Urinary bladder (tissue), 4 donors: ENCODE data around the gene DUSP2. TPM values are rescaled to one million over a fixed set of nuclear protein-coding genes. Genes with fewer than 3 reads are reported as not detected.

Source experiments
- DNase-seq: peaks from one replicate; pipeline ENCODE4 v3.0.0-alpha.2; 2015; ENCODE audit errors: extremely low spot score
- H3K27ac ChIP-seq: one replicate; pipeline ENCODE4 v1.5.1; 2013; ENCODE audit warnings: low read depth, mild to moderate bottlenecking, moderate library complexity
- H3K36me3 ChIP-seq: one replicate; pipeline ENCODE4 v1.6.1; 2013; ENCODE audit warnings: mild to moderate bottlenecking, moderate library complexity; ENCODE audit not compliant: insufficient read depth
- H3K4me1 ChIP-seq: one replicate; pipeline ENCODE4 v1.6.1; 2013; ENCODE audit warnings: mild to moderate bottlenecking, moderate library complexity; ENCODE audit not compliant: insufficient read depth
- H3K4me3 ChIP-seq: one replicate; pipeline ENCODE4 v1.5.1; 2013; ENCODE audit warnings: low read depth, low read length
- WGBS: extraction: QIAGEN DNeasy Blood & Tissue Kit; methylation state at CpG from one replicate; pipeline ENCODE4 v1.1.7; 2013; 5-methylcytosine and 5-hydroxymethylcytosine counted together
- polyA plus RNA-seq: library from polyadenylated mRNA; stranded (reverse); fragments of 200-250 nt; gene quantifications from one replicate; pipeline ENCODE4 v1.2.3, GENCODE V29; 2013
- total RNA-seq: library from RNA; depleted of rRNA; stranded (reverse); fragments of >200 nt; gene quantifications from one replicate; pipeline ENCODE4 v1.2.3, GENCODE V29; 2014
- donor health status: healthy with polysubstance abuse.
- donor health status: healthy.

Gene DUSP2
- total and polyA plus RNA-seq, 2 donors, result 18.1 to 18.5 TPM

DNA sequence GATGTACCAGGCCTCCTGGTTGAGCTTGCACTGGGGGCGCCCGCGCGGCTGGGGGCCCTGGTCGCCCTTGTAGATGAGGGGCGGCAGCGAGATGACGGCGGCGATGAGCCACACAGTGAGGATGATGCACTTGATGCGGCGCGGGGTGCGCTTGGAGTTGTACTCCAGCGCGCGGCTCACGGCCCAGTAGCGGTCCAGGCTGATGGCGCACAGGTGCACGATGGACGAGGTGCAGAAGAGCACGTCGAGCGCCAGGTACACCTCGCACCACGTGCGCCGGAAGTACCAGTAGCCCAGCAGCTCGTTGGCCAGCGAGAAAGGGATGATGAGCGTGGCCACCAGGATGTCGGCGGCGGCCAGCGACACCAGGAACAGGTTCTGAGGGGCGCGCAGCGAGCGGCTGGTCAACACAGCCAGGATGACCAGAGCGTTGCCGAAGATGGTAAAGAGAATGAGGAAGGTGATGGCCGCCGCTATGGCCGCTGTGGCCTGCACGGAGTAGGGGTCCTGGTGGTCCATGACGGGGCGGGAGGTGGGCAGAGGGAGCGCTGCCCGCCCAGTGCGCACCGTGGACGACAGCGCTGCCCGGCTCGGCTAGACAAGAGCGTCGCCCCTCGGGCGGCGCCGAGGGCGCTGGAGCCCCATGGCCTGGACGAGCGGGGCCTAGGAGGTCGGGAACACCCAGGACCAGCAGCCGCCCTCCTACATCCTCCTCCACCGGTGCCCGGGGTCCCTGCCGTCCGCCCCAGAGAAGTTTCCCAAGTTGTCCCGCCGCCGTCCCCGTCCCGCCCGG, 29.4 kb downstream of the DUSP2 start:
- Histone ChIP-seq H3K27ac (no peak overlapping the region), H3K4me1 (no peaks in the 10 kb centered on the region), H3K36me3 (no peaks in the 10 kb centered on the region), H3K4me3 (peak overlapping the region; percentile 51)
- no peak for DNase-seq
- WGBS, result 38% methylated on average over 77 of the region's 77 CpGs

DNA sequence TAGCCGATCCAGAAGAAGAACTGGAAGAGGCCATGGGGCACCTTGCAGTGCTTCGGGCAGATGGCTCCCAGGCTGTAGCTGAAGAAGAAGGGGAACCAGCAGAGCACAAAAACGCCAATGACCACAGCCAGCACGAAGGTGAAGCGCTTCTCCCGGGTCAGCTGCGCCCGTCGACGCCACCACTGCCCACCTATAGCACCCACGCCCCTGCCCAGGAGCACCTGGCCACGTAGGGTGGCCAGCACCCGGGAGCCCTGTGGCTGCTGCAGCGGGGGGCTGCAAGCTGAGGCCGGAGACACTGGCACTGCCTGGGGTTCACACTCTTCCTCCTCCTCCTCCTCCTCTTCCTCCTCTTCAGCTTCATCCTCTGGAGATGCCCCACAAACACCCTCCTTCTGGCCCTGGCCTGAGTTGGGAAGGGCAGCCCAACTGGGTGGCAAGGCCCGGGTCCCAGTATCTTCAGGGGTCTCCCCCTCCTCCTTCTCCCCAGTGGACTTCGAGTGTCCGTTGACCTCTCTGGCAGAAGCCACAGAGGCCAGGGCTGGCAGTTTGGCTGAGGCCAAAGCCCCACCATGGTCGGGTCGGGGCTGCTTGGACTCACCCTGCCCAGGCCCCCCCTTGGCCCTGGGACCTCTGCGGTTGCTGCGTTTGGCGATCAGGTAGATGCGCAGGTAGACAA, 30.2 kb downstream of the DUSP2 start:
- WGBS, result 94% methylated on average over 24 of the region's 24 CpGs

GRCh38 chr2:96114546-96114902, 30.7 kb downstream of the DUSP2 start:
- Histone ChIP-seq H3K4me1 (no peaks in the 10 kb centered on the region), H3K27ac (no peak overlapping the region), H3K36me3 (no peaks in the 10 kb centered on the region), H3K4me3 (no peak overlapping the region)
- DNase-seq, result no peak
- 90% methylated on average over 13 of the region's 13 CpGs for WGBS

More for the DNA sequence above, 30.2 kb downstream of the DUSP2 start:
- H3K4me1 ChIP-seq, result no peaks in the 10 kb centered on the region
- no peak overlapping the region for H3K4me3 ChIP-seq
- DNase-seq, result no peak
- no peaks in the 10 kb centered on the region for H3K36me3 ChIP-seq
- H3K27ac ChIP-seq, result no peak overlapping the region

GRCh38 chr2:96113951-96114350, 31.3 kb downstream of the DUSP2 start:
- Histone ChIP-seq H3K4me1 (no peaks in the 10 kb centered on the region), H3K36me3 (no peaks in the 10 kb centered on the region), H3K4me3 (no peak overlapping the region), H3K27ac (no peak overlapping the region)
- WGBS, result 90% methylated on average over 17 of the region's 17 CpGs
- no peak for DNase-seq

DNA sequence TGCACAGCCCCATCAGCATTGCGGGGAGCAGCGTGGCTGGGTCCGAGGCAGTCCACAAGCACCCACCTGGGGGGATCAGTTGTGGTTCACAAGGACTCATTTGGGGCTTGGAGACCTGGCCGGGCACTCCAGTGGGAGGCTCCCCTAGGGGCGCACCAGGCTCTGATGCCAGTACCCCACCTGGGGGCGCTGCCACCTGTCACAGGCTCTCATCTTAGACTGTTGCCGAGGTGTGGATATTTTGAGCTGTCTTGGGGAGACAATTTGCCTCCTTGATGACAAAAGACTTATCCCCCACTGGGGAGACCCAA, 31.9 kb downstream of the DUSP2 start:
- no peaks in the 10 kb centered on the region for H3K4me1 ChIP-seq
- H3K4me3 ChIP-seq, result no peak overlapping the region
- WGBS, result 87% methylated on average over 7 of the region's 7 CpGs
- no peak overlapping the region for H3K27ac ChIP-seq
- DNase-seq, result no peak
- no peaks in the 10 kb centered on the region for H3K36me3 ChIP-seq

GRCh38 chr2:96112501-96113366, 32.5 kb downstream of the DUSP2 start:
- Histone ChIP-seq H3K27ac (no peak overlapping the region), H3K4me1 (no peaks in the 10 kb centered on the region), H3K4me3 (no peak overlapping the region), H3K36me3 (no peaks in the 10 kb centered on the region)
- no peak for DNase-seq
- WGBS, result 88% methylated on average over 9 of the region's 9 CpGs

DNA sequence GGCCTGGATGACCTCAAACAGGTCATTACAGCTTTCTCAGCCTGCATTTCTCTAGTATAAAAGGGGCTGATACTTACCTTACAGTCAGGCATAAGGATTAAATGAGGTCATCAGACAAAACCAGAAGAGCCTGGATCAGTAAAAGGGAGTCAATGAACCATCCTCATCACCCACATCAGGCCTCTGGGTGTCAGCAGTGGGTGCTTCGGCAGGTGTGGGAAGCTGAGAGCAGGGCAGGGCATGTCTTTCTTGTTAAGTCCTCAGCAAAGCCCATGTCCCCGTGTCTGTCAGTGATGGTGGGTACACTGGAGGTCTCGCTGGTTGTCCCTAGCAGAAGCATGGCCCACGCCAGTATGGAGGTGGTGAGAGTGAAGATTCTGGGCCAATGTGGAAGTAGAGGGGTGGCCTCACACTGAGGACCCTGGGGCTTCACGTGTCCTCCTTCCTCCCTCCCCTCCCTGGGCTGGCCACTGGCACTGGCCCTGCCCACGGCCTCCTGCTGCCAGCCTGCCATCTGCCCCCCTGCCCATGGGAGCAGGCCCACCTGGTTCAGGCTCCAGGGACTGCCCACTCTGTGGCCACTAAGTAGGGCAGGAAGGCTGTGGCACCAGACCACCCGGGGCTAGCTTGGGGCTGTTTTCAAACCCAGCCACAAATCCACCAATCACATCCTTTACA, 33.3 kb downstream of the DUSP2 start:
- Histone ChIP-seq H3K4me3 (no peak overlapping the region), H3K27ac (no peak overlapping the region), H3K36me3 (no peaks in the 10 kb centered on the region), H3K4me1 (no peaks in the 10 kb centered on the region)
- 85% methylated on average over 7 of the region's 7 CpGs for WGBS
- DNase-seq, result no peak

GRCh38 chr2:96111257-96111640, 34.0 kb downstream of the DUSP2 start:
- Histone ChIP-seq H3K27ac (no peak overlapping the region), H3K4me3 (no peak overlapping the region), H3K4me1 (no peaks in the 10 kb centered on the region), H3K36me3 (no peaks in the 10 kb centered on the region)
- 82% methylated on average over 4 of the region's 4 CpGs for WGBS
- no peak for DNase-seq

GRCh38 chr2:96110621-96111256, 34.5 kb downstream of the DUSP2 start:
- Histone ChIP-seq H3K36me3 (no peaks in the 10 kb centered on the region), H3K27ac (no peak overlapping the region), H3K4me3 (no peak overlapping the region), H3K4me1 (no peaks in the 10 kb centered on the region)
- DNase-seq, result no peak
- 85% methylated on average over 13 of the region's 13 CpGs for whole genome bisulfite sequencing

DNA sequence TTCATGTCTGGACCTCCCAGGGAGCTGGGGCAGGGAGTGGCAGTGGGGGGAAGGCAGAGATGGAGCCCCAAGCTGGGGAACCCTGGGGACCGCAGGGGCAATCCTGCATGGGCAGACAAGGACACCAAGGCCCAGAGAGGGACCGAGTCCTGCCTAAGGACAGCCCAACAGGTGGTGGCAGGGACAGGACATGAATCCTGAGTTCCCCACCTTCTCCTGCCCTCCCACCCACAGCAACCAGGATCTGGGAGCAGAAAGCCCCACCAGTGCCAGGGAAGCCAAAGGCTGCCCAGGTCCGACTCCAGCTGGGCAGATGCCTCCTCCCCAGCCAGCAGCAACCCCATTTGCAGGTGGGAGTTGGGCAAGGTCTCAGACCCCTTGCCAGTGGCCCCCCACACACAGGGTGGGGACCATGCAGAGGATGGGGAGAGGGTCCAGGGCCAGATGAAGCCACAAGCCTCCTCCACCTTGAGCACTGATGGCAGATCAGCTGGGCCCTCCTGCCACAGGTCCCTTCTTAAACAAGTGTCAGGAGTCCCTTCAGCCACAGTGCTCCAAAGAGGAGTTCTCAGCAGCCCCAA, 35.2 kb downstream of the DUSP2 start:
- 89% methylated on average over 3 of the region's 3 CpGs for WGBS
- no peaks in the 10 kb centered on the region for H3K36me3 ChIP-seq
- no peak overlapping the region for H3K27ac ChIP-seq
- DNase-seq, result no peak
- no peaks in the 10 kb centered on the region for H3K4me1 ChIP-seq
- no peak overlapping the region for H3K4me3 ChIP-seq

GRCh38 chr2:96109361-96109680, 35.9 kb downstream of the DUSP2 start:
- H3K4me1 ChIP-seq, result no peaks in the 10 kb centered on the region
- H3K36me3 ChIP-seq, result no peaks in the 10 kb centered on the region
- WGBS, result 51% methylated on average over 3 of the region's 3 CpGs
- H3K27ac ChIP-seq, result no peak overlapping the region
- no peak for DNase-seq
- H3K4me3 ChIP-seq, result no peak overlapping the region

DNA sequence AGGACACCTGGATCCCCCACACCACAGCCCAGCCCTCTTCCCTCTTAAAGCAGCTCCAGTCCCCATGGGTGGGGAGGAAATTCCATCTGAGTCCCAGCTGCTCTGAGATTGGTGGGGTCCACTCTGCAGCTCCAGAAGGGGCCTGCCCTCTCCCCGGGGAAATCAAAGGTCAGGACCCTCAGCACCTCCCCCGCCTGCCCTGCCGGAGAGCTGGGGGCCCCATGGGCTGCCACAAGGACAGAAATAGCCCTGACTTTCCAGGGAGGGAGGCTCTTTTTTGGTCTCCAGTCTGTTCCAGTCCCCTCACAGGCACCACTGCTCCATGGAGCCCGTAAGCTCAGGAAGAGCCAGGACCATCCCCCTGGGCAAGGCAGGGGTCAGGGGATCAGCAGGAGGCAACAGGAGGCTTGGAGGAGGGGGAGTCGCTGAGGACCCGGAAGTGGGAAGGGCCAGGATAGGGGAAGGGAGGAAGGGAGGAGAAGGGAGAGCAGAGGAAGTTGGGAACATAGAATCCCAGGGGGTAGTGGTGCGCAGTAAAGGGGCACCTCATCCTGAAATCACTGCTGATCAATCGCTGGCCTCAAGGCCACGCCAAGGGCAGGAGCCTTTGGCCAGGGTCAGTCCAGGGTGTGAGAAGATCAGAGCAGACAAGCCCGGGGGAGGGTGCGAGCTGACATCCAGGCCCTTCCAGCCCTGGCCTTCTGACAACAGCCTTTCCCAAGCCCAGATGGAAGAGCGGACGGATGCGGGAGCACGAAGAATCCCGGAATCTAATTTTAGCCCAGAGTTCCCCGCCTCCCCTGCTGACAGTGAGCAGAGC, 36.5 kb downstream of the DUSP2 start:
- WGBS, result 30% methylated on average over 17 of the region's 17 CpGs
- no peak overlapping the region for H3K4me3 ChIP-seq
- no peaks in the 10 kb centered on the region for H3K4me1 ChIP-seq
- no peak for DNase-seq
- no peaks in the 10 kb centered on the region for H3K36me3 ChIP-seq
- no peak overlapping the region for H3K27ac ChIP-seq
